ENCODE data around the gene KCNF1.

- TF ChIP-seq JUND (IDR thresholded peaks at IDR 0.05) (no peak), EZH2phosphoT487 (IDR thresholded peaks at IDR 0.05; ENCODE audit: borderline replicate concordance) (no peak), POLR2A (IDR thresholded peaks at IDR 0.05; ENCODE audit: borderline replicate concordance, extremely low read depth, insufficient read depth, insufficient read length) (no peak)
These were observed 2.4 kb upstream of the KCNF1 start for GRCh38 chr2:10909050-10909995.

Measured in HCT116 (cell line).